SIG-M5 (cell line): ENCODE results near the gene AFF3.
A peak's percentile ranks its signal among the peaks of the same experiment; 100 is the strongest.

Experiments
- DNase-seq: peaks from one replicate; lab custom pipeline; 2025; lab: John Stamatoyannopoulos, UW

The AFF3 gene

DNA sequence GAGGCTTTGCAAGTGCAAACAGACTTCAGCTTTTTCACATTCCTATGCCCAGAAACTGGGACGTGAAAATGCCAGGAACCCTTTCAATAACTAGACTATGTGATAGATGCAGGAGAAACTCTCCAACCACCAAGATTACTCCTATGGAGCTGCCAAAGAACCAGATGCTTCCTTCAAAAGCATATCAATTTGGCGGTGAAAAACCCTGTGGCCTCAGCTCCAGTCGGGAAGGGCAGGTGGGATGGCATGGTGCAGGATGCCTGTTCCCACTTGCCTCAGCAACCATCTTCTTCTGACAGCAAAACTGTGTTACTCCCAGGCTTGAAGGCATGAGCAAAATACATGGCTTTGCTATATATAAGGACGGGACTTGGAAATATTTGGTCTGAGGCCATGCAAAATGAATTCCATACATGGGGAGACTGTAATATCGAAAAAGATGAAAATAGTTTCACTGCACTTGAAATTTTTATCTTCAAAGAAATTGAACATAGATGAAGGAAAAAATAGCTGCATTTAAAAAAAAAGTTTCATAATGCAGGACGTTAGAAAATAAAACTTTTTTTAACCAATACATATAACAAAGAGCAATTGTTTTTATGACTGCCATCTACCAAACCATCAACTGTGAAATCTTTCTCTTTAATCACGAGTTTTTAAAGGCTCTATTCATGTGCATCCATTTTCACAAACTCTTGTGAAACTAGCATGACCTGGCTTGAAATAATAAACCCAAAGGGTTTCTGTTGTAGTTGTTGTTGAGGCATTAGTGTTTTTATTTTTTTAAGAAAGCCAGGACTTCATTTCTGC, 99.1 kb downstream of the AFF3 start:
- no peak for DNase-seq

DNA sequence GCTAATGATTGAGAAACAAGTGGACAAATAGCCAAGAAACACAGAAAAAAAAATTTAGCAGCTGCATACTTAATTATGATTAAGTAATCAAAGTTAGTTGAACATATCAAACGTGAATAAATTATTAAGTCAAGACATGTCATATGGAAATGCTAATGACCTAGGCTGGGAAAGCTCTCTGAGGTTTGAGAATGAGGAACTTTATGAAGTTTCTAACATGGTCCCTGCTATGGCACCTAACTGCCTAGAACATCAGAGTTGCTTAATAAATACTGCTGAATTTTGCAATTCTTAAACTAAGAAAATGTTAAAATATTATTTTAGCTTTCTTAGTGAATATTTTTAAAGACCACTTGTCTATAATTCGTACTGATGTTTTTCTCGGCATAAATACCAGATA, 99.8 kb downstream of the AFF3 start:
- peak; percentile 6 for DNase-seq

DNA sequence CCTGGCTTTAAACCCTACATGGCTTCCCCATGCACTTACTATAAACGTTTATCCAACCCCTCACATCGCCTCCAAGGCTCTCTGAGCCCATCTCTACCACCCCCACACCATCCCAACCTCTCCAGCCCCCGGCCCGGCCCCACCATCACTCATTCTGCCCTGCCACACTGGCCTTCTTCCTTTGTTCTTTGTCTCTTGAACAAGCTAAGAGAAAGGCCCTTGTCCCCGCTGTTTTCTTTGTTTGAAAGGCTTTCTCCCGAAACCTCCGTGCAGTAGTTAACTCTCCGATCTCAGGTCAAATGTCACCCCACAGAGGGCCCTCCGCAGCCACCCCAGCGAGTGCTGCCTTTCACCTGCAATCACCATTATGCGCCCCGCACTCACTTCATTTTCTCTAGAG, 100.4 kb downstream of the AFF3 start:
- no peak for DNase-seq

DNA sequence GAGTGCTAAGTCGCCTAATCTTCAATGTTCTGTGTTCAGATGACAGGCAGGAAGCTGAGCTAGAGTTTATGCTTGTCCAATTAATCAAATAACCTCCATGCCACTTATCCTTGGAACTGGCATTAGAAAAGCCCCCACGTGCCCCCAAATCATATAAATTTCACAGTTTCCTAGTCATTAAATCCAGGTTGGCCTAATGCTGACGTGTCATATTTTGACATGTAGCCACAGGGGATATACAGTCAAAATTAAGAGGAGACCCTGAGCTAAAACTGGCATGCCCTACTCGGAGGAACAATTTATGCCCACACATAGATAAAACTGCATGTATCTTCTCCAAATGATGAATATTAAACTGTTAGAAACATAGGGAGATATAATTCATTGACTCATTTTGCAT, 101.0 kb downstream of the AFF3 start:
- no peak for DNase-seq

DNA sequence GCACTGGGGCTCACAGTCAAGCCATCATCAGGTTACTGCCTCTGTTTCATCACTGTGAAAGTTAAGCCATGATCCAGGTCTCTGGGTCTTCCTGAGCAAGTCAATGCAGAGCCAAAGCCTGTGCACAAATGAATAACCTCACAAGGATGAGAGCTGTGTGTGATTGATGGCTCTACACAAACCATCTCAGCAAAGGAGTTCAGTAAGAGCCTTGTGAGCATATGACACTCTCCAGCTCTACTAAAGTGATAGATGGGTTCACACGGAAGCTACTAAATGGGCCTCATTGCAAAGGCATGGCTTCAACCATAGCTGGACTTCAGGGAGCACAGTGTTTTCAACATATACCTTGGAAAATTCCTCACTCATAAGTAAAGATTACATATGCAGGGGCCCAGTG, 101.5 kb downstream of the AFF3 start:
- no peak for DNase-seq

DNA sequence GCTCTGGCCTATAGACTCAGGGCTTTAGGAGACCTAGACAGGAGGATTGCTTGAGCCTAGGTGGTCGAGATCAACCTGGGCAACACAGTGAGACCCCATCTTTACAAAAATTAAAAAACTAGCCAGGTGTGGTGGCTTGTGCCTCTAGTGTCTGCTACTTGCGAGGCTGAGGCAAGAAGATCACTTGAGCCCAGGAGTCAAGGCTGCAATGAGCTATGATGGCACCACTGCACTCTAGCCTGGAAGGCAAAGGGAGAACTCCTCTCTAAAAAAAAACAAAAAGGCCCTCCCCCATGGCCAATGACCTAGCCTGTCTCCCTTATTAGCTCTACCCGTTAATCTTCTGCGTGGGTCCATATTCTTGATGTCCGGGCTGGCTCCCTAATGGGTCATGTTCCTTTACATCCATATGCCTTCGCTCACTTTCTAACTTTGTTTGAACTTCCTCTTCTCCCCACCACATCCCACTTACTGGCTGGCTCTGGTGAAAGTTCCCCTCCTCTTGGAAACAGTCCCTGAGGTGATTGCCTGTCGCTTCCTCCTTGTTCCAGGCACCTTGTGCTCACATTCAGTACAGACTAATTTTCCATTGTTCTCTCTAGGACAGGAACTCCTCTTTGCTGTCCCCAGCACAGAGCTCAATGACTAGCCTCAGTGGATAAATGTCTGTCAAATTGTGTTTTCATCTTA, 103.0 kb downstream of the AFF3 start:
- DNase-seq = peak; percentile 19

DNA sequence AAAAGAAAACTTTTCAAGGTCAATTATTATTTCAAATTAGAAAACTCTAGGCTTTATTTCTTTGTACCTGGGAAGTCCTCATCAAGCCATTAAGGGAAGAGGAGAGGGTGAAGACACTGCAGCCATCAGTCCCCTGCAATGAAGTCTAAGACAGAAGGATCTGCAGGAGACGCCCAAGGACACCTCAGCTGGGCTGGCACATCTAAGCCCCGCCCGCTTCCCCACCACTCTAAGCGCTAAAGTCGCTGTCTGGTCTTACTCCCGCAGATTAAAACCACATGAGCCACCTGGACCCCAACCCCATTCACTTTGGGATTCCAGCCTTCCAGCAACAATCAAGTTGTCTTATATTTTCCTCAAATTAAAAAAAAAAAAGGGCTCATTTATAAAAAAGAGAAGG, 104.4 kb downstream of the AFF3 start:
- no peak for DNase-seq

DNA sequence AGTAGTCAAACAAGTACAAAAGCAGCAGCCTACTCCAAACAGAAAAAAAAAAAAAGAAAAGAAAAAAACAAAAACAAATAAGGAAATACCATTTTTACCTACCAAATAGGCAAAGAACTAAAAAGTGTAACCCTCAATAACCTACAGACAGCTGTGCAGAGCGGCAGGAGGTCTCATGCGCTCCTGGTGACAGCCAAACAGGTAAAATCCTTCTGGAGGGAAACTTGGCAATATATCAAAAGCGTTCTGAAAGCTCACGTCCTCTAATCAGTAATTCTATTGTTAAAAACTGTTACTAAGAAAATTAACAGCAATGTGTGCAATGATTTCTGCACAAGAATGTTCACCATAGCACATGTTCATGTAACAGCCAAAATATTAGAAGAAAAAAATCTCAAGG, 105.6 kb downstream of the AFF3 start:
- DNase-seq = no peak

DNA sequence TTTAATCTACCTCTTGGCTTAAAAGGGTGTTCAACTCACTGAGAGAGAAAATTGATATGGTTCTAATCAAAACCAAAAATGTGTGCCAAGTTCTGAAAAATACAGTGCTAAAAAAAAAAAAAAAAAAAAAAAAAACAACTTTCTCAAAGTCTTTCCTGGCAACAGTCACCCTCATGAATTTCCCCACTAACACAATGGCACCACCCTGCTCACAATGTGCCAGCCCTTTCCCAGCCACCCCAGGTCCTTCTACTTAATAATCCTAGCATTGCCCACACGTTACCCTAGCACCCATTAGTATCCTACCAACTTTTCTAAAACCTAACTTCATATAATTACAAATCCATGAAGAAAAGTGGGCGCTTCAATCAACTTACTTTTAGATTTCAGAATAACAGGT, 106.4 kb downstream of the AFF3 start:
- no peak for DNase-seq

DNA sequence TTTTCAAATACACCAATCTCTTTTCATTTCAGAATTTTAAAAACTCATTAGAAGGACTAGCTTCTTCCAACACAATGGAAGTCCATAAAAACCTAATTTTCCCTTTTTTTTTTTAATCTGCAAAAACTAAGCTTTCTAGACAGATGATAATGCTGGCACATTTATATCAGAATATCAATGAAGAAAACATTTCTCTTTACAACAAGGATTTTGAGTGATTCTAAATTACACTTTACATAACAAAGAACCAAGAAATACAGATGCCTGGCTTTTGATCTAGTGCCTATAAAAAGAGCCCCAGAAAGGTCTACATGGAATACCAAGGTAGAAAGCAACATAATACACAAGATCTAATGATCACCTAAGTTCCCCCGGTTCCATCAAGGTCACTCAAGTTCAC, 108.0 kb downstream of the AFF3 start:
- DNase-seq = no peak

DNA sequence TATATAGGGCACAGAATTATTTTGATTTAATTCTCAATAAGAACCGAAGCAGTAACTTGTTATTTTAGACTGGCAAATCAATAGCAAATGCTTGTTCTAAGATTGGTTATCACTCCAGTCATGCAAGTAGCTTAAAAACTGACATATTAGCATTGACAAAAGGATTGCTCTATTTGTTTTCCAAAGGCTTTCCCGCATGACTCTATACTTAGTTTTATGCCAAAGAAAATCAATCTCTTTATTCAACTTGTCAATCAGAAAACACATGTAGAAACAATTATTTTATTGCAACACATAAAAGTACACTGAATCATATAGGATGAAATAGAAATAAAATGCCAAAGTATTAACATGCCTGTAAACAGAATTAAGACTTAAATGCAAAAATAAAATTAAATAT, 108.4 kb downstream of the AFF3 start:
- no peak for DNase-seq

DNA sequence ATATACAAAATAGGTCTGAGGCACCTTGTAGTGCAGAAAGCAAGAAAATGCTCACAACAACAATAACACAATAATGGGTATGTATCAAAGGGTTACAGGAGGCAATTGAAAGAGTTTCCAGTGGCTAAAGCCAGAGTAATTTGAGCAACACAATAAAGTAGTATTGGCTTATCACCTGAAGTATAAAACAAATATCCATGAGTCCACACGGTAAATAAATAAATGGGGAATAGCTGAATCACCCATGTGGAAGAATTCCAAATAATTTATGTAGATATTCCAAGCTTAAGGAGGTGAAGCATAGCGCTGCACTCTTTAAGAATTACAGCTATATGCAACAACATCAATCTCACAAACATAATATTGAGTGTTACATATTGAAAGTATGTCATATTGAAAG, 110.8 kb downstream of the AFF3 start:
- no peak for DNase-seq

DNA sequence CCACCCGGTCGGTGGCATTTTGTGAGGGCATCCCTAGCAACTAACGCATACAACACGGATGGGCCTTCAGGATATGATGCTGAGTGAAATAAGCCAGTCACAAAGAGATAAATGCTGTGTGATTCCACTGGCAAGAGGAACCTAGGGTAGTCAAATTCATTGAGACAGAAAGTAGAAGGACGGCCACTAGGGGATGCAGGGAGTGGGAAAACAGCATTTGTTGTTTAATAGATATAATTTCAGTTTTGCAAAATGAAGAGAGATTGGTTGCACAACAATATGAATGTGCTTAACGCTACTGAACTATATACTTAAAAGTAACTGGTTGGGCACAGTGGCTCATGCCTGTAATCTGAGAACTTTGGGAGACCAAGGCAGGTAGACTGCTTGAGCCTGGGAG, 112.9 kb downstream of the AFF3 start:
- no peak for DNase-seq

DNA sequence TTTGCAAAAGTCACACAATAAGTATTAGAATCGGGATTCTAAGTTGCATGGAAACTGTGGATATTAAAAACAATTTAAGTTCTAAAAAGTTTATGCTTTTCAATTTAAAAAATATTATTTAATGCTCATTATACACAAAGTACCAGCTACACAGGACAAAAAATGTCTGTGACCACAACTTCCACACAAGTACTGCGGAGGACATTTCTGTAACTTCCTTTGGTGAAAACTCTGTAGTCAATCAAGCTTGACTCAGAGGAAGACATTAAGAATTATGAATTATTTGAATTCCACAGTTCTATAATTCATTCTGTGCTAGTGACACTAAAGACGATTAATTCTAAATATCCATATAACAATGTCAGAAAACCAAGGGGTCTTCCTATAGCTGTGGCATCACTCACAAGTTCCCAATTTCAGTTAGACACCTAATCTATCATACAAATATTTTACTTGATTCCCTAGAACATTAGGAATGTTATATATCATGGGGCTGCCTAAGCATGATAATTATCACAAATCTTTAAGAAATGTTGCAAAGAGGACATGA, 120.5 kb downstream of the AFF3 start:
- no peak for DNase-seq

DNA sequence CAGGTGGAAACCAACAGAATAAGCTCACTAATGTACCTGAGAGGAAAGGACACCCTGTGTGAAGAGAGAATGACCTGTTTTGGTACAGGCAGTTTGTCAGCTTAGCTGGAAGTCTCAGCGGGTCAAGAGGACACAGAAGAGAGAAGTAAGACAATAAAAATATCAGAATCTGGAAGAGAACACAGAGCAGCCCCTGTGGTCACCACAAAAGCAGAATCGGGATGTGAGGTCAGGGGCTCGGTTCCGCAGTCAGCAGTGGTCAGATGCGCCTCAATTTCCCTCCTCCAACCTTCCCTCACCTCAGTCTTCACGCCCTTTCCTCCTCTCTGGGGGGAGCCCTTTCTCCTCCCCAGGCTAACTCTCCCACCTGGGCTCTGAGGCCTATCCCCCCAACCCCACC, 122.9 kb downstream of the AFF3 start:
- no peak for DNase-seq

DNA sequence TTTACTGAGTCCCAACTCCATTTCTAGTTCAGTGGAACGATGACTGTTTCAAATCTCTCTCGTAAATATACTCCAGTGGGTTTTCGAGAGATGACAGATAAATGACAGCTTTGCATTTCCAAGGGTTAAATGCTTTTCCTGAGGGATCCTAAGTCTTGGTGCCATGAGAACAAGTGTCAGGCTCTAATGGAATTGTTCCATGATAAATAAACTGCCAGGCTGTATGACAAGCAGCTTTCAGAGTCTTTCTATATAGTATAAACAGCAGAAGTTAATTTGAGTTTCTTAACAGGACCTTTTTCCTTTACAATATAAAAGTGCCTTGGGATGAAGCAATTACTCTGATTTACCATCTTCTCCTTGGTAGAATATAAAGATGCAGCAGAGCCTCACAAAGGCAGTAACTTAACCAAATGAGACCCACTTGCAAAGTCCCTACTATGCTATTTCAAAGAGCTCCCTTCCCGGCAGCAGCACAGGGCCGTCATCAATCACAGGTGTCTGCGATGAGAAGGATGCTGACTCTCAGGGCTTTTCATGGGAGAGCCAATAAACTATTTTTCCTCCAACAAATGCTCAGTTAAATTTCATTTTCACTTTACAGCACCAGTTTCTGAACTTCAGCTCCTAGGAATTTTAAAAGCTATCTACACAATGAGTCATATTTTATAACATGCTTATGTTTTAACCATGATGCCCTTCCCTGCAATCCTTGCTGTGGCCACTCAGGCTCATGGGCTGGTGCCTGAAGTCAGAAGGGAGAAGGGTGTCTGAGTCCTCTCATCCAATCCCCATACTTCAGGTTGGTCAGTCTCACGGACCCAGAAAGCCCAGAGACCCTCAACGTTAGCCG, 123.8 kb downstream of the AFF3 start:
- no peak for DNase-seq

DNA sequence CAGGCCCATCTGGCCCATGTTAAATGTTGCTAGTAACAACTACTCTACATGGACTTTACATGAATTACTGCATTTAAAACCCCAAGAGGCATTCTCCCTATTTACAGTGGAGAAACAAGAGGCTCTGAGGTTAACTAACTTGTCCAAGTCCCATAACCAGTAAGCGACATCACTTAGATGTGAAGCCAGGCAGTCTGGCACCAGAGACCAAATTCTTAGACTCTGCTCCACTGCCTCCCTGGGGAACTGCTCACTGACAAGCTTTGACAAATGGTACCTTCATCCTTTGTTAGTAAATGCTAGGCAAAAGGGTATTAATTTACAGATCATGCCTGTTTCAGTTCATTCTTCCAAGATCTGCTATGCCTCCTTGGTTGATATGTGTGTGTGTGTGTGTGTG, 124.8 kb downstream of the AFF3 start:
- no peak for DNase-seq

DNA sequence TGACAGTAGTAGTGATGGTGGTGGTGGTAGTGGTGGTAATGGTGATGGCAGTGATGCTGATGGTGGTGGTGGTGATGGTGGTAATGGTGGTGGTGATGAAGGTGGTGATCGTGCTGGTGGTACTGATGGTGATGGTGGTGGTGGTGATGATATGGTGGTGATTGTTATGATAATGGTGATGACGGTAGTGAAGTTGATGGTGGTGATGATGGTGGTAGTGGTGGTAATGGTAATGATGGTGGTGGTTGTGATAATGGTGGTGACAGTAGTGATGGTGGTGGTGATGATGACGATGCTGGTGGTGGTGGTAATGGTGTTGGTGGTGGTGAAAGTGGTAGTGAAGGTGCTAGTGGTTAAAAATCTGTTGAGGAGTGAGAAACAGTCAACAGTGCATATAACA, 125.6 kb downstream of the AFF3 start:
- no peak for DNase-seq

DNA sequence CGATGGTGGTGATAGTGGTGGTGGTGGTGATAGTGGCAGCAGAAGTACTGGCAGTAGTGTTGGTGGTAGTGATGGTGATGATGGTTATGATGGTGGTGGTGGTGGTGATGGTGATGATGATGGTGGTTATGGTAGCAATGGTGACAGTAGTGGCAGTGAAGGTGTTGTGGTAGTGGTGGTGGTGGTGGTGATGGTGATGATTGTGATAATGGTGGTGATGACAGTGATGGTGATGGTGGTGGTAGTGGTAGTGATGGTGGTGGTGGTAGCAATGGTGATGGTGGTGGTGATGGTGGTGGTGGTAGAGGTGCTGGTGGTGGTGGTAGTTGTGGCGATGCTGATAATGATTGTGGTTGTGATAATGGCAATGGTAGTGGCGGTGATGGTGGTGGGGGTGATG, 126.5 kb downstream of the AFF3 start:
- no peak for DNase-seq

DNA sequence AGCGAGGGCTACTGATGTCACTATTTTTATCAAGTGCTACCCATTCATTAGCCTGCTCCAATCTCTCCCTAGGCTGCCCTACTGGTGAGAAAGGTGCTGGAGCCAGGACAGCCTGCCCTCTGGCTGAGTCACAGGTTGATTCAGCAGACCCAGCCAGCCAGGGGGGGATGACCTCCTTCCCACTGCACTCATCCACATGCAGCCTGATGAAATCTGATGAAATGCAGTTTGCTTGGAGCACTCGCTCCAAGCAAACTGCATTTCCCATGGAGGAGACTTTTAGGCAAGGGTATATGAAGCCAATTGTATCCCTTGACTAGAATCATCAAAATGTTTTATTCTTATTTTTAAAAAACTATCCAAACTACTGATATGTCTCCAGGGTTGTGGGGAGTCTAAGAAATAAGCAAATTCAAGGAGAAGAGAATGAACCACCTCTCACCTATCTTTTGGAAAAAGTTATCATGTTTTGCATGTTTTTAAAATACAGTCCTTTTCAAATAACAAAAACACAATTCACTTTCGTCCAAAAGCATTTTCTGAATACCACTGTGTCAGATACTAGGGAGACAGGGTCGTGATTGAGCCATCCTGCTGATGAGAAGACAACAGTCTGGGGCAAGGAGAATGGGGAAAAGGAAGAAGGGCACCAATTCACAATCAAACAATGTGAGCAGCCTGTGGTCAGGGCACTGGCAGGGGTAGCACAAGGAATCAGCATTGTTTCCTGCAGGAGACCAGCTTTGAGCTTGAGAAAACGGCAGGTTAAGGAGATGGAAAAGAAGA, 128.3 kb downstream of the AFF3 start:
- no peak for DNase-seq

DNA sequence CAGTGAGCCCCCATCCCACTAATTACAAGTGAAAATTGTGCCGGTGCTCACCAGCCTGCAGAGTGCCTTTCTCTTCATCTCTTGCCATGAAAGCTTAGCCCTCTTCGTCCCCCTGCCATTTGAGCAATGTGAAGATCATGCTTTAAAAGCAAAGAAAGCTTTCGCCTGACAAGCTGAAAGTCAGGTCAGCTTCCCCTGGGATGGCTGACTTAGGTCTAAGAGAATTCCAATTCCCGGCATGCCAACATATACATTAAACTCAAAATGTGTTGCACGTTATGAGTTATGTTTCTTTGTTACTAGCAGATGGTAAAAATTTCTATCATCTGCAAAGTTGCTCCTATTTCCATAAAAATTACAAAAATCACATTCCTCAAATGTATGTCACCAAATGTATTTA, 129.8 kb downstream of the AFF3 start:
- DNase-seq = no peak

DNA sequence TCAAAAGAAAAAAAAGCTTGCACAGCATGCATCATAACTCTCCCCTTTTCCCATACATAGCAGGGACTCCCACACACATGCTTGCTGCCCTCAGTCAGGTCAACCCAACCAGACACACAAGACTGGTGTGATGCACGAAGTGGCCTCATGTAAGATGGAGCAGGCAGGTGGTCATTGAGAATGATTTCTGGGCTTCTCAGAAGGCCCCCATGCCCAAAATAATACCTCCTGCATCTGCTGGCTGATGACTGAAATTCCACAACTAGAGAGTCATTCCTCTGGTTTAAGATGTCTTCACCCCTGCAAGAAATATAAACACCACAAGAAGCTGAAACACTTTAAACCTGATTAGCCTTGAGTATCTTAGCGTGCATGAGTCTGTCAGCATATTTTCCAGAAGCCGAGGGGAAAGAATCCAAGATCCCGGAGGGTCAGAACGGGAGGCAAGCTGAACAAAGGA, 131.1 kb downstream of the AFF3 start:
- no peak for DNase-seq
